SK-N-SH (cell line): ENCODE measurements around the gene CCDC188. TPM values are rescaled to one million over a fixed set of nuclear protein-coding genes. Genes with fewer than 3 reads are reported as not detected.
A peak's percentile ranks its signal among the peaks of the same experiment; 100 is the strongest.

ENCODE experiments used
- CTCF ChIA-PET: fragments of 300-600, 350-600 bp; formaldehyde crosslinking; extraction: SDS; loops from one replicate; lab custom pipeline; 2021; lab: Yijun Ruan, JAX
- POLR2A ChIA-PET: fragments of 350-600 bp; sonication (Branson Sonifier 250); formaldehyde crosslinking; extraction: SDS; loops from one replicate; lab custom pipeline; 2020; ENCODE audit warnings: antibody characterized with exemption, inconsistent platforms; lab: Yijun Ruan, JAX
- DNase-seq: peaks from one replicate; pipeline ENCODE4 v3.0.0; 2012
- H2AFZ ChIP-seq: fragments of 200-600 bp; sonication (generic); 2 replicates; pipeline ENCODE4 v1.8.1; 2016; ENCODE audit warnings: antibody characterized with exemption, mild to moderate bottlenecking, low read depth
- H3F3A ChIP-seq: fragments of 200-600 bp; sonication (generic); replicated peaks from 2 replicates; pipeline ENCODE3; 2016; ENCODE audit warnings: antibody characterized with exemption, mild to moderate bottlenecking; ENCODE audit not compliant: insufficient read depth
- H3K27ac ChIP-seq, 2 experiments: fragments of 200-500 bp in 1 of 2; fragments of 200-600 bp in 1 of 2; sonication (Bioruptor generic) in 1 of 2; sonication (generic), shearing (Covaris generic) in 1 of 2; 2 replicates each; pipeline versions ENCODE4 v1.5.1 to v1.6.1; 2014 to 2016; ENCODE audit warnings: low read depth in 2 of 2, inconsistent platforms in 1 of 2, low read length in 1 of 2, mild to moderate bottlenecking in 1 of 2, mixed read lengths in 1 of 2
- H3K27me3 ChIP-seq: fragments of 200-600 bp; sonication (generic), shearing (Covaris generic); 2 replicates; pipeline ENCODE4 v1.6.1; 2016; ENCODE audit warnings: mixed run types; ENCODE audit not compliant: insufficient read depth
- H3K36me3 ChIP-seq, 2 experiments: fragments of 200-500 bp in 1 of 2; fragments of 200-600 bp in 1 of 2; sonication (Bioruptor generic) in 1 of 2; sonication (generic) in 1 of 2; replicated peaks in 1 of 2; 2 replicates each; pipeline versions ENCODE3 to v1.5.1; 2014 to 2016; ENCODE audit warnings: low read length in 1 of 2, mild to moderate bottlenecking in 1 of 2; ENCODE audit not compliant: insufficient read depth in 2 of 2, control insufficient read depth in 1 of 2
- H3K4me1 ChIP-seq, 2 experiments: fragments of 200-500 bp in 1 of 2; fragments of 200-600 bp in 1 of 2; sonication (Bioruptor generic) in 1 of 2; sonication (generic), shearing (Covaris generic) in 1 of 2; 2 replicates each; pipeline versions ENCODE4 v1.5.1 to v1.6.1; 2014 to 2016; ENCODE audit warnings: low read depth in 1 of 2, low read length in 1 of 2, mixed run types in 1 of 2; ENCODE audit not compliant: insufficient read depth in 2 of 2, control insufficient read depth in 1 of 2
- H3K4me2 ChIP-seq: fragments of 200-600 bp; sonication (generic), shearing (Covaris generic); 2 replicates; pipeline ENCODE4 v1.6.1; 2017; ENCODE audit warnings: mixed run types
- H3K4me3 ChIP-seq, 2 experiments: fragments of 200-500 bp in 1 of 2; fragments of 200-600 bp in 1 of 2; sonication (Bioruptor generic) in 1 of 2; sonication (generic), shearing (Covaris generic) in 1 of 2; 2 replicates each; pipeline versions ENCODE4 v1.5.1 to v1.8.1; 2014 to 2016; ENCODE audit warnings: low read depth in 2 of 2, inconsistent platforms in 1 of 2, low read length in 1 of 2, mild to moderate bottlenecking in 1 of 2, mixed read lengths in 1 of 2, moderate library complexity in 1 of 2
- H3K79me2 ChIP-seq: fragments of 200-600 bp; sonication (generic); 2 replicates; pipeline ENCODE4 v1.8.1; 2017; ENCODE audit warnings: mild to moderate bottlenecking; ENCODE audit not compliant: insufficient read depth
- H3K9ac ChIP-seq: fragments of 200-600 bp; sonication (generic); 2 replicates; pipeline ENCODE4 v1.6.1; 2017; ENCODE audit warnings: mixed run types
- H3K9me2 ChIP-seq: fragments of 200-600 bp; sonication (generic); 2 replicates; pipeline ENCODE4 v1.6.1; 2017; ENCODE audit warnings: mixed run types
- H3K9me3 ChIP-seq: fragments of 200-600 bp; sonication (generic); 2 replicates; pipeline ENCODE4 v1.6.1; 2017; ENCODE audit warnings: mixed run types, mild to moderate bottlenecking, moderate library complexity
- H4K20me1 ChIP-seq: fragments of 200-600 bp; sonication (generic); 2 replicates; pipeline ENCODE4 v1.6.1; 2017; ENCODE audit warnings: mild to moderate bottlenecking, mixed run types; ENCODE audit not compliant: insufficient read depth
- CHD2 ChIP-seq: fragments of 150-350 bp; IDR thresholded peaks from 2 replicates; pipeline ENCODE4 v1.6.1; 2018; ENCODE audit warnings: low read length; ENCODE audit not compliant: partially characterized antibody
- CTCF ChIP-seq: fragments of 200-600 bp; sonication (generic); IDR thresholded peaks from 2 replicates; pipeline ENCODE4 v1.6.1; 2017; ENCODE audit warnings: antibody characterized with exemption, mild to moderate bottlenecking, moderate library complexity
- ELF1 ChIP-seq: IDR thresholded peaks from 2 replicates; pipeline ENCODE4 v1.4.0; 2012
- EP300 ChIP-seq, 2 experiments: IDR thresholded peaks; 2 replicates each; pipeline versions ENCODE4 v1.4.0 to v1.6.1; 2012; ENCODE audit warnings: borderline replicate concordance in 1 of 2, low read depth in 1 of 2, low read length in 1 of 2
- EZH2phosphoT487 ChIP-seq: fragments of 200-600 bp; sonication (generic); IDR thresholded peaks from 2 replicates; pipeline ENCODE4 v1.6.1; 2017; ENCODE audit warnings: low read depth, mixed run types, mild to moderate bottlenecking, antibody characterized with exemption, moderate library complexity, borderline replicate concordance
- FOXJ3 ChIP-seq: sonication (generic); formaldehyde crosslinking; IDR thresholded peaks from 2 replicates; pipeline ENCODE4 v1.5.1; 2020; ENCODE audit warnings: mild to moderate bottlenecking, missing genetic modification reagents
- FOXM1 ChIP-seq: IDR thresholded peaks from 2 replicates; pipeline ENCODE4 v1.4.0; 2012; ENCODE audit warnings: low read depth, mild to moderate bottlenecking
- GATA2 ChIP-seq: sonication (generic); formaldehyde crosslinking; IDR thresholded peaks from 2 replicates; pipeline ENCODE4 v1.5.0; 2020; ENCODE audit warnings: mild to moderate bottlenecking, missing genetic modification reagents
- MEF2A ChIP-seq: IDR thresholded peaks from 2 replicates; pipeline ENCODE4 v1.4.0; 2012; ENCODE audit warnings: low read depth, borderline replicate concordance
- MXI1 ChIP-seq: IDR thresholded peaks from 2 replicates; pipeline ENCODE4 v1.6.1; 2012; ENCODE audit warnings: mild to moderate bottlenecking, low read depth, low read length, improper control_type of control experiment
- NRF1 ChIP-seq: IDR thresholded peaks from 2 replicates; pipeline ENCODE4 v1.6.1; 2012; ENCODE audit warnings: low read depth, mild to moderate bottlenecking, low read length
- PBX3 ChIP-seq: IDR thresholded peaks from 2 replicates; pipeline ENCODE4; 2012
- POLR2AphosphoS5 ChIP-seq: IDR thresholded peaks from 2 replicates; pipeline ENCODE4 v1.6.1; 2012; ENCODE audit warnings: low read depth, low read length
- RAD21 ChIP-seq: IDR thresholded peaks from 2 replicates; pipeline ENCODE4 v1.6.1; 2012; ENCODE audit warnings: mild to moderate bottlenecking, low read length
- REST ChIP-seq: IDR thresholded peaks from 2 replicates; pipeline ENCODE4 v1.6.1; 2012; ENCODE audit warnings: mild to moderate bottlenecking, low read depth, low read length, moderate library complexity
- RFX5 ChIP-seq: IDR thresholded peaks from 2 replicates; pipeline ENCODE4 v1.6.1; 2012; ENCODE audit warnings: mild to moderate bottlenecking, improper control_type of control experiment, low read length
- RXRA ChIP-seq: IDR thresholded peaks from 2 replicates; pipeline ENCODE4 v1.4.0; 2012; ENCODE audit warnings: low read depth, mild to moderate bottlenecking, borderline replicate concordance
- TAF1 ChIP-seq: IDR thresholded peaks from 2 replicates; pipeline ENCODE4 v1.6.1; 2012; ENCODE audit warnings: low read depth, mild to moderate bottlenecking, low read length, moderate library complexity, borderline replicate concordance
- TCF12 ChIP-seq: IDR thresholded peaks from 2 replicates; pipeline ENCODE4 v1.4.0; 2012
- TEAD4 ChIP-seq: IDR thresholded peaks from 2 replicates; pipeline ENCODE4 v1.4.0; 2012; ENCODE audit warnings: mild to moderate bottlenecking, borderline replicate concordance; ENCODE audit not compliant: insufficient read depth
- YY1 ChIP-seq: IDR thresholded peaks from 2 replicates; pipeline ENCODE4 v1.4.0; 2012; ENCODE audit warnings: low read depth, mild to moderate bottlenecking
- WGBS: methylation state at CpG from one replicate; pipeline ENCODE4 v1.1.6; 2017; ENCODE audit warnings: low lambda C conversion rate; 5-methylcytosine and 5-hydroxymethylcytosine counted together
- polyA plus RNA-seq, 3 experiments: library from polyadenylated mRNA; depleted of rRNA; stranded (reverse); fragments of >200 nt; gene quantifications; 2 replicates each; pipeline ENCODE4 v1.2.3, GENCODE V29; 2012

Gene CCDC188
- polyA plus RNA-seq, 1 of the 3 experiments (the other 2 are of a cell fraction): 21.1 TPM

DNA sequence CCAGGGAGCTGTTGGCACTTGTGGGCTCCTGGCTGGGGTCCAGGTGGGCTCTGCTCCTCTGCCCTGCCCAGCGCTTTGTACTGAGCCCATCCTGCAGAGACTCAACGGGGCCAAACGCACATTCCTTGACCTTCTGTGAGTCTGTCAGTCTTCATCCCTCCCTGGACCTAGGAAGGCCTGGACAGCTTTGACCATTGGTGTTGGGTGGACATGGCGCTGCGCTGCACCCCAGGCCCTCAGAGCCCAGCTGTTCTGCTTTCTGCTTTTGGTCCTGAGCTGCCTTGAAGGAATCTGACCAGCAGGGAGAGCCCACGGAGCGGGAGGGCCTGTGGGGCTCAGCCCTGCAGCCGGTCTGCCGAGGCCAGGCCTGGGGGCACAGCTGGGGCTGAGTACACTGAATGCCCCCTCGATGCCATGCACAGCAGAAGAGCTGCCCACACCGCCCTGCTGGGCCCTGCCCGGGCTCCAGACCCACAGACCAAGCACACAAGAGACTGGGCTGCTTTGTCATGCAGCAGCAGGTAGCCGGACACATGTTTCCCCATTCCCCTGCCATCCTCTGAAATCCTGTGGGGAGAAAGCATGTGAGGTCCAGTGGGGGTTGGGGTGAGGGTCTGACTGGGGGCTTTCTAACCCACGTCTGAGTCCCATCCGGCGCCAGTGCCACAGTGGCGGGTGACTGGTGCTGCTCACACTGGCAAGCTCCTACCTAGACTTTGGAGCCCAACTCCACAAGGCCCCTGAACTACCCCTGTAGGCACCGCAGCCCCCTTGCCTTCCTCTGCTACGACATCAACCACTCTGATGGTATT, 24.1 kb upstream of the CCDC188 start:
- ChIA-PET CTCF (interaction anchor here (1.1 to 2.0 kb wide), 4 partner anchors 18 to 111 kb away, joined by 4 to 13 read pairs (median 4); no protein-coding TSS in a partner anchor), POLR2A (no interaction called here)
- Histone ChIP-seq H3K36me3 (no peaks in the 10 kb centered on the region), H2AFZ (no peak overlapping the region), H3K4me3 (no peak overlapping the region), H3K4me1 (peaks cover 0 to 3% of the 10 kb centered on the region in 2 experiments; a peak in 1 of 4 replicates), H3K27ac (no peak overlapping the region), H3K27me3 (no peaks in the 10 kb centered on the region; the same call in 1 of the 2 replicates), H3K9ac (no peak overlapping the region), H3K79me2 (no peaks in the 10 kb centered on the region), H3K9me3 (no peaks in the 10 kb centered on the region), H3K4me2 (no peak overlapping the region), H4K20me1 (no peaks in the 10 kb centered on the region), H3F3A (no peaks in the 10 kb centered on the region), H3K9me2 (no peaks in the 10 kb centered on the region)
- DNase-seq: no peak
- 55% methylated on average over 8 of the region's 19 CpGs for WGBS
- TF ChIP-seq POLR2AphosphoS5: no peak
- no peak for TF ChIP-seq NRF1
- TF ChIP-seq TAF1: no peak
- TF ChIP-seq GATA2 (CRISPR knock-in tag): no peak
- no peak for TF ChIP-seq PBX3
- TF ChIP-seq TCF12: no peak
- peak; percentile 17; the same call in 1 of the 2 replicates for TF ChIP-seq CTCF
- TF ChIP-seq RAD21: peak; percentile 24; the same call in 1 of the 2 replicates
- TF ChIP-seq, all 33 proteins: peak for 2

- Histone ChIP-seq H3K9me3 (no peaks in the 10 kb centered on the region), H3F3A (no peaks in the 10 kb centered on the region), H3K4me1 (peaks cover 0 to 3% of the 10 kb centered on the region in 2 experiments; a peak in 1 of 4 replicates), H3K9me2 (no peaks in the 10 kb centered on the region), H3K36me3 (no peaks in the 10 kb centered on the region), H2AFZ (no peak overlapping the region), H3K27ac (no peak overlapping the region), H4K20me1 (no peaks in the 10 kb centered on the region), H3K27me3 (no peaks in the 10 kb centered on the region; the same call in 1 of the 2 replicates), H3K4me2 (no peak overlapping the region), H3K4me3 (no peak overlapping the region), H3K79me2 (no peaks in the 10 kb centered on the region), H3K9ac (no peak overlapping the region)
- WGBS: 80% methylated on average over 1 of the region's 10 CpGs
- DNase-seq: no peak
- ChIA-PET CTCF (interaction anchor here (1.4 kb wide), 1 partner anchor 38 kb away, joined by 3 read pairs; no protein-coding TSS in a partner anchor), POLR2A (no interaction called here)
- TF ChIP-seq MXI1 (no peak), RXRA (no peak), TEAD4 (no peak), EP300 (IDR thresholded peaks at IDR 0.05; ENCODE audit: borderline replicate concordance in 1 of 2, low read depth in 1 of 2, low read length in 1 of 2) (no peak), REST (no peak), FOXM1 (no peak), TAF1 (no peak), EZH2phosphoT487 (no peak), FOXJ3 (CRISPR knock-in tag) (no peak), CHD2 (no peak), YY1 (no peak), NRF1 (no peak), ELF1 (no peak), MEF2A (no peak), RFX5 (no peak)
These were observed 22.9 kb upstream of the CCDC188 start for GRCh38 chr22:20173772-20174171.
